SK-N-SH (cell line): Measurements from ENCODE around the gene GPR179. TPM values are rescaled to one million over a fixed set of nuclear protein-coding genes. Genes with fewer than 3 reads are reported as not detected.

ENCODE experiments used
- CTCF ChIA-PET: fragments of 300-600, 350-600 bp; formaldehyde crosslinking; extraction: SDS; loops from one replicate; lab custom pipeline; 2021; lab: Yijun Ruan, JAX
- POLR2A ChIA-PET: fragments of 350-600 bp; sonication (Branson Sonifier 250); formaldehyde crosslinking; extraction: SDS; loops from one replicate; lab custom pipeline; 2020; ENCODE audit warnings: antibody characterized with exemption, inconsistent platforms; lab: Yijun Ruan, JAX
- DNase-seq: peaks from one replicate; pipeline ENCODE4 v3.0.0; 2012
- H2AFZ ChIP-seq: fragments of 200-600 bp; sonication (generic); 2 replicates; pipeline ENCODE4 v1.8.1; 2016; ENCODE audit warnings: antibody characterized with exemption, mild to moderate bottlenecking, low read depth
- H3F3A ChIP-seq: fragments of 200-600 bp; sonication (generic); replicated peaks from 2 replicates; pipeline ENCODE3; 2016; ENCODE audit warnings: antibody characterized with exemption, mild to moderate bottlenecking; ENCODE audit not compliant: insufficient read depth
- H3K27ac ChIP-seq, 2 experiments: fragments of 200-500 bp in 1 of 2; fragments of 200-600 bp in 1 of 2; sonication (Bioruptor generic) in 1 of 2; sonication (generic), shearing (Covaris generic) in 1 of 2; 2 replicates each; pipeline versions ENCODE4 v1.5.1 to v1.6.1; 2014 to 2016; ENCODE audit warnings: low read depth in 2 of 2, inconsistent platforms in 1 of 2, low read length in 1 of 2, mild to moderate bottlenecking in 1 of 2, mixed read lengths in 1 of 2
- H3K27me3 ChIP-seq: fragments of 200-600 bp; sonication (generic), shearing (Covaris generic); 2 replicates; pipeline ENCODE4 v1.6.1; 2016; ENCODE audit warnings: mixed run types; ENCODE audit not compliant: insufficient read depth
- H3K36me3 ChIP-seq, 2 experiments: fragments of 200-500 bp in 1 of 2; fragments of 200-600 bp in 1 of 2; sonication (Bioruptor generic) in 1 of 2; sonication (generic) in 1 of 2; replicated peaks in 1 of 2; 2 replicates each; pipeline versions ENCODE3 to v1.5.1; 2014 to 2016; ENCODE audit warnings: low read length in 1 of 2, mild to moderate bottlenecking in 1 of 2; ENCODE audit not compliant: insufficient read depth in 2 of 2, control insufficient read depth in 1 of 2
- H3K4me1 ChIP-seq, 2 experiments: fragments of 200-500 bp in 1 of 2; fragments of 200-600 bp in 1 of 2; sonication (Bioruptor generic) in 1 of 2; sonication (generic), shearing (Covaris generic) in 1 of 2; 2 replicates each; pipeline versions ENCODE4 v1.5.1 to v1.6.1; 2014 to 2016; ENCODE audit warnings: low read depth in 1 of 2, low read length in 1 of 2, mixed run types in 1 of 2; ENCODE audit not compliant: insufficient read depth in 2 of 2, control insufficient read depth in 1 of 2
- H3K4me2 ChIP-seq: fragments of 200-600 bp; sonication (generic), shearing (Covaris generic); 2 replicates; pipeline ENCODE4 v1.6.1; 2017; ENCODE audit warnings: mixed run types
- H3K4me3 ChIP-seq, 2 experiments: fragments of 200-500 bp in 1 of 2; fragments of 200-600 bp in 1 of 2; sonication (Bioruptor generic) in 1 of 2; sonication (generic), shearing (Covaris generic) in 1 of 2; 2 replicates each; pipeline versions ENCODE4 v1.5.1 to v1.8.1; 2014 to 2016; ENCODE audit warnings: low read depth in 2 of 2, inconsistent platforms in 1 of 2, low read length in 1 of 2, mild to moderate bottlenecking in 1 of 2, mixed read lengths in 1 of 2, moderate library complexity in 1 of 2
- H3K79me2 ChIP-seq: fragments of 200-600 bp; sonication (generic); 2 replicates; pipeline ENCODE4 v1.8.1; 2017; ENCODE audit warnings: mild to moderate bottlenecking; ENCODE audit not compliant: insufficient read depth
- H3K9ac ChIP-seq: fragments of 200-600 bp; sonication (generic); 2 replicates; pipeline ENCODE4 v1.6.1; 2017; ENCODE audit warnings: mixed run types
- H3K9me2 ChIP-seq: fragments of 200-600 bp; sonication (generic); 2 replicates; pipeline ENCODE4 v1.6.1; 2017; ENCODE audit warnings: mixed run types
- H3K9me3 ChIP-seq: fragments of 200-600 bp; sonication (generic); 2 replicates; pipeline ENCODE4 v1.6.1; 2017; ENCODE audit warnings: mixed run types, mild to moderate bottlenecking, moderate library complexity
- H4K20me1 ChIP-seq: fragments of 200-600 bp; sonication (generic); 2 replicates; pipeline ENCODE4 v1.6.1; 2017; ENCODE audit warnings: mild to moderate bottlenecking, mixed run types; ENCODE audit not compliant: insufficient read depth
- ELF1 ChIP-seq: IDR thresholded peaks from 2 replicates; pipeline ENCODE4 v1.4.0; 2012
- FOXJ3 ChIP-seq: sonication (generic); formaldehyde crosslinking; IDR thresholded peaks from 2 replicates; pipeline ENCODE4 v1.5.1; 2020; ENCODE audit warnings: mild to moderate bottlenecking, missing genetic modification reagents
- MEF2A ChIP-seq: IDR thresholded peaks from 2 replicates; pipeline ENCODE4 v1.4.0; 2012; ENCODE audit warnings: low read depth, borderline replicate concordance
- MXI1 ChIP-seq: IDR thresholded peaks from 2 replicates; pipeline ENCODE4 v1.6.1; 2012; ENCODE audit warnings: mild to moderate bottlenecking, low read depth, low read length, improper control_type of control experiment
- NRF1 ChIP-seq: IDR thresholded peaks from 2 replicates; pipeline ENCODE4 v1.6.1; 2012; ENCODE audit warnings: low read depth, mild to moderate bottlenecking, low read length
- RAD21 ChIP-seq: IDR thresholded peaks from 2 replicates; pipeline ENCODE4 v1.6.1; 2012; ENCODE audit warnings: mild to moderate bottlenecking, low read length
- RCOR1 ChIP-seq: fragments of 150-350 bp; IDR thresholded peaks from 2 replicates; pipeline ENCODE4 v1.6.1; 2017; ENCODE audit warnings: antibody characterized with exemption, low read length
- RXRA ChIP-seq: IDR thresholded peaks from 2 replicates; pipeline ENCODE4 v1.4.0; 2012; ENCODE audit warnings: low read depth, mild to moderate bottlenecking, borderline replicate concordance
- SMC3 ChIP-seq: IDR thresholded peaks from 2 replicates; pipeline ENCODE4 v1.6.1; 2012; ENCODE audit warnings: low read depth, low read length, improper control_type of control experiment
- TAF1 ChIP-seq: IDR thresholded peaks from 2 replicates; pipeline ENCODE4 v1.6.1; 2012; ENCODE audit warnings: low read depth, mild to moderate bottlenecking, low read length, moderate library complexity, borderline replicate concordance
- TCF12 ChIP-seq: IDR thresholded peaks from 2 replicates; pipeline ENCODE4 v1.4.0; 2012
- WGBS: methylation state at CpG from one replicate; pipeline ENCODE4 v1.1.6; 2017; ENCODE audit warnings: low lambda C conversion rate; 5-methylcytosine and 5-hydroxymethylcytosine counted together
- polyA plus RNA-seq, 3 experiments: library from polyadenylated mRNA; depleted of rRNA; stranded (reverse); fragments of >200 nt; gene quantifications; 2 replicates each; pipeline ENCODE4 v1.2.3, GENCODE V29; 2012
- TF ChIP-seq, protein P1 (sequence below): fragments of 150-350 bp; IDR thresholded peaks from 2 replicates; pipeline ENCODE4 v1.6.1; 2016; ENCODE audit warnings: mild to moderate bottlenecking, low read depth, low read length
- TF ChIP-seq, protein P2 (sequence below): IDR thresholded peaks from 2 replicates; pipeline ENCODE4 v1.6.1; 2012; ENCODE audit warnings: mild to moderate bottlenecking, low read depth, low read length, moderate library complexity
- TF ChIP-seq, protein P3 (sequence below): IDR thresholded peaks from 2 replicates; pipeline ENCODE4 v1.4.0; 2012; ENCODE audit warnings: low read depth, borderline replicate concordance
- TF ChIP-seq, protein P4 (sequence below): IDR thresholded peaks from 2 replicates; pipeline ENCODE4 v1.4.0; 2012; ENCODE audit warnings: low read depth

The GPR179 gene
- polyA plus RNA-seq, 1 of the 3 experiments (the other 2 are of a cell fraction): 0.02 TPM

DNA sequence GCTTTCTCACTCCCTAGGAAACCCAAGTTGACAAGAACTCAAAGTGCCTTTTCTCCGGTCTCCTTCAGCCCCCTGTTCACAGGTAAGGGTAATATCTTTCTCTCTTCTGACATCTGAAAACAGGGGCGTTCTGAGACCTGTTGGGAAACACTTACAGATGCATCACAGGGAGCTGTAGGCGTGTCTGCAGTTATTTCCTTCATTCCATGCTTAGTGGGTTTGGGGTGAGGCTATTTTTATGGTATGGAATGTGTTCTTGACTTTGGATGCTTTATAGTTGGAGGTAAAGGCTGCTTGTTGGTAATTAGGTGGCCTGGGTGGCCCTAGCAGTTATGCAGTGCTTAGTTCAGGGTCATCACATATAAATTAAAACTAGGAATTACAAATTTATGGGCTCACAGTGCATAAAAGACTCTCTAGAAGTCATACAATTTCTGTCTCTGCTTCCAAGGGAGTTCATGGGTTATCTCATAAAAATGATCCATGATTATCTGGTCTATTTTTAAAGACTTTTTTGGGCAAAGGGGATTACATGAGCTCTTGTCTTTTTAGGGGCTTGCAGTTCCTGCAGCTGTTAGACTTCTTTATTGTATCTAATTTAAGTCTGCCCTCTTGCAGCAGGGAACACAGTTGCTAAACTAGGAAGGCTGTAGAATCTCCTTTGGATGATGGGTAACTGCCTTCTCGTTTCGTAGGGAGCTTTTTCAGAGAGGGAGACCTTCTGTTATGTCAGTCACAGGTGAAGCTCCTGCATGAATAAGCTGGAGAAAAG, 18.1 kb upstream of the GPR179 start:
- H3K9me3 ChIP-seq: no peaks in the 10 kb centered on the region
- H3K4me2 ChIP-seq: no peak overlapping the region
- H3K9me2 ChIP-seq: no peaks in the 10 kb centered on the region
- DNase-seq: no peak
- H2AFZ ChIP-seq: no peak overlapping the region
- no peak overlapping the region for H3K9ac ChIP-seq
- 90% methylated on average over 5 of the region's 5 CpGs for WGBS
- peaks cover 31% of the 10 kb centered on the region for H4K20me1 ChIP-seq
- no peak overlapping the region for H3K4me3 ChIP-seq
- H3K4me1 ChIP-seq: peaks cover 0 to 22% of the 10 kb centered on the region in 2 experiments; a peak in 2 of 4 replicates
- CTCF ChIA-PET: interaction anchor here (0.8 to 4.1 kb wide), 3 partner anchors 8 to 13 kb away, joined by 3 to 26 read pairs (median 14); no protein-coding TSS in a partner anchor
- no peak for TF ChIP-seq RAD21
- H3K27me3 ChIP-seq: no peaks in the 10 kb centered on the region
- H3K27ac ChIP-seq: no peak overlapping the region
- peaks cover 48% of the 10 kb centered on the region for H3K79me2 ChIP-seq
- no peaks in the 10 kb centered on the region for H3F3A ChIP-seq
- peaks cover 3 to 4% of the 10 kb centered on the region in 2 experiments for H3K36me3 ChIP-seq
- POLR2A ChIA-PET: interaction anchor here (0.5 kb wide), 1 partner anchor 396 kb away, joined by 3 read pairs; no protein-coding TSS in a partner anchor

DNA sequence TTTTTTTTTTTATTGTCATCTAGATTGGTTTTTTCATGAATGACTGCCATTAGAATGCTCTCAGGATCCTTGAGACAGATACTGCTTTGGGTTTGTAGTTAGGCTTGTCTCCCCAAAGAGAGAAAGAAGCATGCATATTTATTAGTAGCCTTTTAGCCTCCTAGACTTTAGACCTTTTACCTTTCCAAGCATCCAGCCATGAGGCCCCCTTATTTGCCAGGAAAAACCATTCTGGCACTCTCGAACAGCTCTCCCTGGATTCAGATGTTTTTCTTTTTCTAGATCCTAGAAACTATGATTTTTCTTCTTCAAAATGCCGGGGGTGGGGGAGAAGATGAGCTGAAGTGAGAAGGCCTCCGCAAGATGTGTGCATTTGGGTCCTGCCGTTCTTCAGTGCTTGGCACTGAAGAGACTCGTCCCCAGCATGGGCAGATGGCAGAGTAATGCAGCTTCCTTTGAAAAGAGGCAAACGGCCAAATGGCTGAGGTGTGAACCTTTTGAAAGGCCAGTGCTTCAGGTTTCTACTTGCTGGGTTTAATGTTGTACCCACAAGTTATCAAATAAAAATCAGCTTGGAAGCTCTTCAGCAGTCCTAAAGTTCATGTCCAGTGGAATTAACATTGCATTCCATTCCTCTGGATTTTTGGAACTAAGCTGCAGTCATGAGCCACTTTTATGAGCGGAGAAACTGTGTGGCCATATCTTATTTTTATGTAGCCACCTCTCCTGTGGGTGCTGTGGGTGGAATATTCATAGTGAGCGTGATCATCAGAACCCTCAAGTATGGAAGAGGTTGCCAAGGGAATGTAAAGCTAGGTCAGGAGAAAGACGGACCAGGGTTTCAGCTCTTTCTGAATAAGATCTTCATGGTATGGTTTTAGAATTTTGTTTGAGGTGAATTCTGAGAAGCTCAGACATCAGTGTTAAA, 15.1 kb upstream of the GPR179 start:
- H3K4me3 ChIP-seq: no peak overlapping the region
- CTCF ChIA-PET: interaction anchor here (4.1 to 24.7 kb wide), 3 partner anchors 10 to 57 kb away, joined by 26 to 423 read pairs (median 303); no protein-coding TSS in a partner anchor
- H3K27me3 ChIP-seq: no peaks in the 10 kb centered on the region
- H3K4me2 ChIP-seq: no peak overlapping the region
- peak overlapping the region in 1 of 2 experiments; percentile 83; a peak in 2 of 4 replicates for H3K27ac ChIP-seq
- H4K20me1 ChIP-seq: peaks cover 61% of the 10 kb centered on the region
- H3K79me2 ChIP-seq: peaks cover 79% of the 10 kb centered on the region
- POLR2A ChIA-PET: no interaction called here
- 97% methylated on average over 9 of the region's 9 CpGs for WGBS
- no peak overlapping the region for H3K9ac ChIP-seq
- no peaks in the 10 kb centered on the region for H3F3A ChIP-seq
- no peaks in the 10 kb centered on the region for H3K36me3 ChIP-seq
- no peaks in the 10 kb centered on the region for H3K9me3 ChIP-seq
- TF ChIP-seq TCF12 (no peak), MEF2A (no peak), TAF1 (no peak), NRF1 (no peak), RAD21 (no peak), RXRA (no peak), MXI1 (no peak), FOXJ3 (CRISPR knock-in tag) (no peak), RCOR1 (no peak), SMC3 (no peak), ELF1 (no peak)
- TF ChIP-seq, protein P1, sequence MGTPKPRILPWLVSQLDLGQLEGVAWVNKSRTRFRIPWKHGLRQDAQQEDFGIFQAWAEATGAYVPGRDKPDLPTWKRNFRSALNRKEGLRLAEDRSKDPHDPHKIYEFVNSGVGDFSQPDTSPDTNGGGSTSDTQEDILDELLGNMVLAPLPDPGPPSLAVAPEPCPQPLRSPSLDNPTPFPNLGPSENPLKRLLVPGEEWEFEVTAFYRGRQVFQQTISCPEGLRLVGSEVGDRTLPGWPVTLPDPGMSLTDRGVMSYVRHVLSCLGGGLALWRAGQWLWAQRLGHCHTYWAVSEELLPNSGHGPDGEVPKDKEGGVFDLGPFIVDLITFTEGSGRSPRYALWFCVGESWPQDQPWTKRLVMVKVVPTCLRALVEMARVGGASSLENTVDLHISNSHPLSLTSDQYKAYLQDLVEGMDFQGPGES: no peak
- TF ChIP-seq, protein P2, sequence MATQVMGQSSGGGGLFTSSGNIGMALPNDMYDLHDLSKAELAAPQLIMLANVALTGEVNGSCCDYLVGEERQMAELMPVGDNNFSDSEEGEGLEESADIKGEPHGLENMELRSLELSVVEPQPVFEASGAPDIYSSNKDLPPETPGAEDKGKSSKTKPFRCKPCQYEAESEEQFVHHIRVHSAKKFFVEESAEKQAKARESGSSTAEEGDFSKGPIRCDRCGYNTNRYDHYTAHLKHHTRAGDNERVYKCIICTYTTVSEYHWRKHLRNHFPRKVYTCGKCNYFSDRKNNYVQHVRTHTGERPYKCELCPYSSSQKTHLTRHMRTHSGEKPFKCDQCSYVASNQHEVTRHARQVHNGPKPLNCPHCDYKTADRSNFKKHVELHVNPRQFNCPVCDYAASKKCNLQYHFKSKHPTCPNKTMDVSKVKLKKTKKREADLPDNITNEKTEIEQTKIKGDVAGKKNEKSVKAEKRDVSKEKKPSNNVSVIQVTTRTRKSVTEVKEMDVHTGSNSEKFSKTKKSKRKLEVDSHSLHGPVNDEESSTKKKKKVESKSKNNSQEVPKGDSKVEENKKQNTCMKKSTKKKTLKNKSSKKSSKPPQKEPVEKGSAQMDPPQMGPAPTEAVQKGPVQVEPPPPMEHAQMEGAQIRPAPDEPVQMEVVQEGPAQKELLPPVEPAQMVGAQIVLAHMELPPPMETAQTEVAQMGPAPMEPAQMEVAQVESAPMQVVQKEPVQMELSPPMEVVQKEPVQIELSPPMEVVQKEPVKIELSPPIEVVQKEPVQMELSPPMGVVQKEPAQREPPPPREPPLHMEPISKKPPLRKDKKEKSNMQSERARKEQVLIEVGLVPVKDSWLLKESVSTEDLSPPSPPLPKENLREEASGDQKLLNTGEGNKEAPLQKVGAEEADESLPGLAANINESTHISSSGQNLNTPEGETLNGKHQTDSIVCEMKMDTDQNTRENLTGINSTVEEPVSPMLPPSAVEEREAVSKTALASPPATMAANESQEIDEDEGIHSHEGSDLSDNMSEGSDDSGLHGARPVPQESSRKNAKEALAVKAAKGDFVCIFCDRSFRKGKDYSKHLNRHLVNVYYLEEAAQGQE: no peak
- TF ChIP-seq, protein P3, sequence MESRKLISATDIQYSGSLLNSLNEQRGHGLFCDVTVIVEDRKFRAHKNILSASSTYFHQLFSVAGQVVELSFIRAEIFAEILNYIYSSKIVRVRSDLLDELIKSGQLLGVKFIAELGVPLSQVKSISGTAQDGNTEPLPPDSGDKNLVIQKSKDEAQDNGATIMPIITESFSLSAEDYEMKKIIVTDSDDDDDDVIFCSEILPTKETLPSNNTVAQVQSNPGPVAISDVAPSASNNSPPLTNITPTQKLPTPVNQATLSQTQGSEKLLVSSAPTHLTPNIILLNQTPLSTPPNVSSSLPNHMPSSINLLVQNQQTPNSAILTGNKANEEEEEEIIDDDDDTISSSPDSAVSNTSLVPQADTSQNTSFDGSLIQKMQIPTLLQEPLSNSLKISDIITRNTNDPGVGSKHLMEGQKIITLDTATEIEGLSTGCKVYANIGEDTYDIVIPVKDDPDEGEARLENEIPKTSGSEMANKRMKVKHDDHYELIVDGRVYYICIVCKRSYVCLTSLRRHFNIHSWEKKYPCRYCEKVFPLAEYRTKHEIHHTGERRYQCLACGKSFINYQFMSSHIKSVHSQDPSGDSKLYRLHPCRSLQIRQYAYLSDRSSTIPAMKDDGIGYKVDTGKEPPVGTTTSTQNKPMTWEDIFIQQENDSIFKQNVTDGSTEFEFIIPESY: no peak
- TF ChIP-seq, protein P4, sequence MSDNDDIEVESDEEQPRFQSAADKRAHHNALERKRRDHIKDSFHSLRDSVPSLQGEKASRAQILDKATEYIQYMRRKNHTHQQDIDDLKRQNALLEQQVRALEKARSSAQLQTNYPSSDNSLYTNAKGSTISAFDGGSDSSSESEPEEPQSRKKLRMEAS: no peak
- no peak for DNase-seq
- H3K9me2 ChIP-seq: no peaks in the 10 kb centered on the region
- H3K4me1 ChIP-seq: peaks cover 7 to 33% of the 10 kb centered on the region in 2 experiments; a peak in 2 of 4 replicates
- no peak overlapping the region for H2AFZ ChIP-seq
